ENCODE measurements around the gene PSMG4. TPM values are rescaled to one million over a fixed set of nuclear protein-coding genes. Genes with fewer than 3 reads are reported as not detected.
A peak's percentile ranks its signal among the peaks of the same experiment; 100 is the strongest.

Gene PSMG4
- total and polyA plus RNA-seq, 2 of the 8 experiments (the other 6 are each of a cell fraction or from before 2014, with no cell fraction given): 40.6 to 113 TPM

GRCh38 chr6:3304500-3305215, 45.9 kb downstream of the PSMG4 start:
- H3K56ac ChIP-seq (replicated peaks; ENCODE audit: insufficient read length, low read depth, low read length): no peak overlapping the region
- H3K4ac ChIP-seq (replicated peaks; ENCODE audit: insufficient read length, low read depth, low read length): no peak overlapping the region
- no peak overlapping the region for H3K23ac ChIP-seq (ENCODE audit: insufficient read length)
- POLR2A ChIA-PET (ENCODE audit: partially characterized antibody): interaction anchor here (0.5 kb wide), 1 partner anchor 81 kb away, joined by 4 read pairs; no protein-coding TSS in a partner anchor
- H2AK5ac ChIP-seq (ENCODE audit: low read depth, low read length): no peak overlapping the region
- H3K4me1 ChIP-seq (replicated peaks in 1 of 4; ENCODE audit: control insufficient read depth in 3 of 4, insufficient read depth in 4 of 4, low read length in 3 of 4): peaks cover 0 to 2% (median under 1%) of the 10 kb centered on the region in 4 experiments; a peak in 2 of 7 replicates
- H4K5ac ChIP-seq (ENCODE audit: insufficient read length, low read depth, low read length): no peak overlapping the region
- H3K4me2 ChIP-seq (ENCODE audit: insufficient read depth in 1 of 2, low read depth in 2 of 2, low read length in 2 of 2): no peak overlapping the region
- no peaks in the 10 kb centered on the region for H3K23me2 ChIP-seq (ENCODE audit: low read depth, low read length)
- no peak overlapping the region for H3K9ac ChIP-seq (replicated peaks in 1 of 4; ENCODE audit: extremely low read depth in 1 of 4, low read depth in 3 of 4, low read length in 3 of 4)
- no peaks in the 10 kb centered on the region for H3K27me3 ChIP-seq (replicated peaks in 1 of 4; ENCODE audit: control insufficient read depth in 3 of 4, extremely low read depth in 1 of 4, insufficient read depth in 3 of 4, low read length in 3 of 4)
- no peak overlapping the region for H2AFZ ChIP-seq (ENCODE audit: low read length)
- no peak overlapping the region; the same call in 1 of the 2 replicates for H2BK5ac ChIP-seq (ENCODE audit: low read depth, low read length)
- CTCF ChIA-PET (ENCODE audit: partially characterized antibody): interaction anchor here (0.6 to 2.3 kb wide), 6 partner anchors 9 to 437 kb away, joined by 3 to 6 read pairs (median 4); no protein-coding TSS in a partner anchor
- no peak overlapping the region for H3K27ac ChIP-seq (ENCODE audit: low read depth, low read length)
- no peak overlapping the region for H2BK120ac ChIP-seq (replicated peaks; ENCODE audit: low read depth, low read length)
- H3K18ac ChIP-seq (ENCODE audit: extremely low read depth, low read length): no peak overlapping the region
- DNase-seq (ENCODE audit: low read depth in 1 of 2, low spot score in 2 of 2) (no peak), FAIRE-seq (no peak)
- H3K36me3 ChIP-seq (ENCODE audit: control insufficient read depth in 2 of 4, insufficient read depth in 4 of 4, low read length in 3 of 4): no peaks in the 10 kb centered on the region
- H3K79me2 ChIP-seq (ENCODE audit: control insufficient read depth in 1 of 2, insufficient read depth in 2 of 2, low read length in 2 of 2): no peaks in the 10 kb centered on the region
- H2BK20ac ChIP-seq (ENCODE audit: low read length): no peak overlapping the region
- no peaks in the 10 kb centered on the region for H4K20me1 ChIP-seq (replicated peaks in 1 of 2; ENCODE audit: control insufficient read depth in 1 of 2, insufficient read depth in 2 of 2, low read length in 2 of 2)
- H4K91ac ChIP-seq (replicated peaks; ENCODE audit: insufficient read length, low read length): no peak overlapping the region
- H3K9me3 ChIP-seq (ENCODE audit: insufficient read depth in 2 of 2, low read depth in 1 of 2, low read length in 1 of 2): no peaks in the 10 kb centered on the region
- 90% methylated on average over 16 of the region's 16 CpGs; no CpG with 5 or more reads in 1 of the 2 experiments for WGBS, 2 experiments (ENCODE audit: extremely low coverage in 1 of 2, insufficient coverage in 1 of 2, insufficient read length in 1 of 2, insufficient replicate concordance in 2 of 2, low coverage in 1 of 2, low lambda C conversion rate in 2 of 2, missing lambda C conversion rate in 1 of 2)
- H3K4me3 ChIP-seq (ENCODE audit: extremely low read depth in 1 of 4, insufficient read depth in 2 of 4, low read depth in 3 of 4, low read length in 4 of 4): no peak overlapping the region
- H2BK15ac ChIP-seq (ENCODE audit: low read length): no peak overlapping the region
- no peak overlapping the region for H3K14ac ChIP-seq (ENCODE audit: insufficient read length)
- no peak overlapping the region for H4K8ac ChIP-seq (ENCODE audit: extremely low read depth, insufficient read depth, low read length)
- peaks cover 6% of the 10 kb centered on the region; the same call in 1 of the 2 replicates for H3K79me1 ChIP-seq (ENCODE audit: low read depth, low read length)
- 0 out of 2 replicates have a peak overlapping the region, but pooled peaks have one; percentile 17 for H2BK12ac ChIP-seq (ENCODE audit: low read depth, low read length)
- TF ChIP-seq RFX5 (IDR thresholded peaks at IDR 0.05; ENCODE audit: borderline replicate concordance, low read depth, low read length) (no peak), CHD1 (IDR thresholded peaks at IDR 0.05; ENCODE audit: low read depth, low read length) (no peak), ZNF274 (IDR thresholded peaks at IDR 0.05; ENCODE audit: borderline replicate concordance, extremely low read depth, low read length) (no peak), NANOG (IDR thresholded peaks at IDR 0.05; ENCODE audit: insufficient read depth, low read depth, low read length, poor library complexity, severe bottlenecking) (no peak), SIX5 (IDR thresholded peaks at IDR 0.05; ENCODE audit: low read depth, low read length) (no peak), EP300 (IDR thresholded peaks at IDR 0.05; ENCODE audit: borderline replicate concordance in 1 of 2, low read depth in 2 of 2, low read length in 2 of 2) (no peak), CBX8 (IDR thresholded peaks at IDR 0.05; ENCODE audit: borderline replicate concordance, low read depth, low read length) (no peak), POLR2AphosphoS5 (IDR thresholded peaks at IDR 0.05; ENCODE audit: low read depth, low read length) (no peak), RAD21 (IDR thresholded peaks at IDR 0.05 in 1 of 2, conservative IDR thresholded peaks at IDR 0.05 in 1 of 2; ENCODE audit: low read depth in 2 of 2, low read length in 2 of 2) (no peak), E2F6 (IDR thresholded peaks at IDR 0.05) (no peak), GTF2F1 (IDR thresholded peaks at IDR 0.05; ENCODE audit: borderline replicate concordance, low read depth, low read length) (no peak)

Data from H1 (cell line).